Gastrocnemius medialis (tissue), 4 donors: ENCODE results near the gene SH3TC1.

Experiments
- POLR2A ChIP-seq, 2 donors: fragments of 450-650 bp; IDR thresholded peaks; one replicate each; pipeline ENCODE4 v1.6.1; 2017; ENCODE audit warnings: antibody characterized with exemption in 2 of 2, mild to moderate bottlenecking in 2 of 2, moderate library complexity in 2 of 2
- TF ChIP-seq, protein P1 (sequence below), 5 experiments: fragments of 450-650 bp in 3 of 5; fragments of 200-600 bp in 2 of 5; sonication (generic) in 2 of 5; IDR thresholded peaks in 4 of 5; conservative IDR thresholded peaks in 1 of 5; 1 replicate in 4 of 5; 2 replicates in 1 of 5; pipeline ENCODE4 v1.5.1; 2016 to 2019; ENCODE audit warnings: antibody characterized with exemption in 5 of 5, mild to moderate bottlenecking in 3 of 5, moderate library complexity in 3 of 5

DNA sequence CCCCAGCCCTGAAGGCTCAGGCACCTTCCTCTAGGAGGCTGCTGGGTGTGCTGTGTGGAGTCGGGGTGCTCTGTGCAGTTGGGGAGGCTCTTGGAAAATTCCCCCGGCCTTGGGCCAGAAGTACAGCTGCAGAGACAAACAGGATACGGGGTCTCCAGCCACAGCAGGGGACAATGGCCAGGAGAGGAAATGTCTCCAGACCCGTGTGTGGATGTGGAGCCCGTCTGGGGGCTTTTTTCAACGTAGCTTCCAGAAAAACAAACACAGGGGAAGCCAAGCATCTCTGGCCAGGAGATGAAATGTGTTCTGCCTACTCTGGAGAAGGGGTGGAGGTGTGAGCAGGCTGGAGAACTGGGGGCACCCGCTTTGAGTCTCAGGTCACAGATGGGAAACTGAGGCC is 3.7 kb upstream of the SH3TC1 start:
- TF ChIP-seq, protein P1, sequence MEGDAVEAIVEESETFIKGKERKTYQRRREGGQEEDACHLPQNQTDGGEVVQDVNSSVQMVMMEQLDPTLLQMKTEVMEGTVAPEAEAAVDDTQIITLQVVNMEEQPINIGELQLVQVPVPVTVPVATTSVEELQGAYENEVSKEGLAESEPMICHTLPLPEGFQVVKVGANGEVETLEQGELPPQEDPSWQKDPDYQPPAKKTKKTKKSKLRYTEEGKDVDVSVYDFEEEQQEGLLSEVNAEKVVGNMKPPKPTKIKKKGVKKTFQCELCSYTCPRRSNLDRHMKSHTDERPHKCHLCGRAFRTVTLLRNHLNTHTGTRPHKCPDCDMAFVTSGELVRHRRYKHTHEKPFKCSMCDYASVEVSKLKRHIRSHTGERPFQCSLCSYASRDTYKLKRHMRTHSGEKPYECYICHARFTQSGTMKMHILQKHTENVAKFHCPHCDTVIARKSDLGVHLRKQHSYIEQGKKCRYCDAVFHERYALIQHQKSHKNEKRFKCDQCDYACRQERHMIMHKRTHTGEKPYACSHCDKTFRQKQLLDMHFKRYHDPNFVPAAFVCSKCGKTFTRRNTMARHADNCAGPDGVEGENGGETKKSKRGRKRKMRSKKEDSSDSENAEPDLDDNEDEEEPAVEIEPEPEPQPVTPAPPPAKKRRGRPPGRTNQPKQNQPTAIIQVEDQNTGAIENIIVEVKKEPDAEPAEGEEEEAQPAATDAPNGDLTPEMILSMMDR (IDR thresholded peaks at IDR 0.05 in 4 of 5, conservative IDR thresholded peaks at IDR 0.05 in 1 of 5) = no peak
- no peak for TF ChIP-seq POLR2A (IDR thresholded peaks at IDR 0.05)
